Renal cortex interstitium (tissue), 11 donors: ENCODE measurements around the gene OSBPL2. TPM values are rescaled to one million over a fixed set of nuclear protein-coding genes. Genes with fewer than 3 reads are reported as not detected.

ENCODE experiments used
- DNase-seq, 11 donors: peaks; one replicate each; pipeline ENCODE4 v3.0.0-alpha.2; 2013; ENCODE audit warnings: low read depth in 9 of 11, low spot score in 4 of 11; ENCODE audit errors: extremely low read depth in 1 of 11
- polyA plus RNA-seq, 3 donors: library from polyadenylated mRNA; unstranded; fragments of 120-200 nt; gene quantifications; one replicate each; pipeline ENCODE4 v1.2.1, GENCODE V29; 2013; ENCODE audit not compliant: insufficient read length in 3 of 3

The OSBPL2 gene
- polyA plus RNA-seq, 3 donors: 30.2 to 44.5 (median 30.8) TPM

- no peak for DNase-seq
Measured at GRCh38 chr20:62311832-62312661, 73.7 kb downstream of the OSBPL2 start.

- no peak for DNase-seq
Measured at GRCh38 chr20:62312662-62312977, 74.3 kb downstream of the OSBPL2 start.

GRCh38 chr20:62313021-62313420 lies 74.7 kb downstream of the OSBPL2 start:
- DNase-seq: no peak

GRCh38 chr20:62313460-62314338 lies 75.4 kb downstream of the OSBPL2 start:
- DNase-seq: no peak

- DNase-seq: no peak
Measured at GRCh38 chr20:62314339-62314638, 76.0 kb downstream of the OSBPL2 start.

GRCh38 chr20:62314711-62315302 lies 76.5 kb downstream of the OSBPL2 start:
- no peak for DNase-seq

- DNase-seq: no peak
Measured at GRCh38 chr20:62315773-62316172, 77.5 kb downstream of the OSBPL2 start.

GRCh38 chr20:62316331-62317166 lies 78.2 kb downstream of the OSBPL2 start:
- DNase-seq: no peak

- DNase-seq: no peak
Measured at GRCh38 chr20:62317167-62317655, 78.9 kb downstream of the OSBPL2 start.

GRCh38 chr20:62318400-62319345 lies 80.4 kb downstream of the OSBPL2 start:
- DNase-seq: no peak

- DNase-seq: no peak
Measured at GRCh38 chr20:62319346-62319909, 81.1 kb downstream of the OSBPL2 start.

GRCh38 chr20:62320581-62321354 lies 82.4 kb downstream of the OSBPL2 start:
- DNase-seq: no peak

- no peak for DNase-seq
Measured at GRCh38 chr20:62321521-62321948, 83.2 kb downstream of the OSBPL2 start.

GRCh38 chr20:62321975-62322374 lies 83.7 kb downstream of the OSBPL2 start:
- no peak for DNase-seq

GRCh38 chr20:62322492-62323041 lies 84.2 kb downstream of the OSBPL2 start:
- no peak for DNase-seq

GRCh38 chr20:62323146-62323979 lies 85.0 kb downstream of the OSBPL2 start:
- DNase-seq: no peak
